ENCODE measurements around the gene UQCRC2. TPM values are rescaled to one million over a fixed set of nuclear protein-coding genes. Genes with fewer than 3 reads are reported as not detected.
"Not testable (repeated sequence)": the region's sequence is repeated elsewhere in the genome, so short reads cannot be mapped to it uniquely, and the experiment has no call there.

Gene UQCRC2
- 170 TPM for total RNA-seq
- long read RNA-seq, transcript UQCRC2-201 (14 exons, 2,615 nt): major isoform, 143 of 168 reads
- long read RNA-seq, partial matches to known transcripts: 11 of 168 reads
- long read RNA-seq, other reads (novel, unspliced or antisense): 10 of 168 reads

GRCh38 chr16:21952793-21953540 lies at the start of gene UQCRC2:
TSS of gene UQCRC2 (plus strand) at chr16:21953361. CDS start at chr16:21953424, 63 bp downstream.
- TF ChIP-seq, protein P1, sequence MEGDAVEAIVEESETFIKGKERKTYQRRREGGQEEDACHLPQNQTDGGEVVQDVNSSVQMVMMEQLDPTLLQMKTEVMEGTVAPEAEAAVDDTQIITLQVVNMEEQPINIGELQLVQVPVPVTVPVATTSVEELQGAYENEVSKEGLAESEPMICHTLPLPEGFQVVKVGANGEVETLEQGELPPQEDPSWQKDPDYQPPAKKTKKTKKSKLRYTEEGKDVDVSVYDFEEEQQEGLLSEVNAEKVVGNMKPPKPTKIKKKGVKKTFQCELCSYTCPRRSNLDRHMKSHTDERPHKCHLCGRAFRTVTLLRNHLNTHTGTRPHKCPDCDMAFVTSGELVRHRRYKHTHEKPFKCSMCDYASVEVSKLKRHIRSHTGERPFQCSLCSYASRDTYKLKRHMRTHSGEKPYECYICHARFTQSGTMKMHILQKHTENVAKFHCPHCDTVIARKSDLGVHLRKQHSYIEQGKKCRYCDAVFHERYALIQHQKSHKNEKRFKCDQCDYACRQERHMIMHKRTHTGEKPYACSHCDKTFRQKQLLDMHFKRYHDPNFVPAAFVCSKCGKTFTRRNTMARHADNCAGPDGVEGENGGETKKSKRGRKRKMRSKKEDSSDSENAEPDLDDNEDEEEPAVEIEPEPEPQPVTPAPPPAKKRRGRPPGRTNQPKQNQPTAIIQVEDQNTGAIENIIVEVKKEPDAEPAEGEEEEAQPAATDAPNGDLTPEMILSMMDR (IDR thresholded peaks at IDR 0.05): no peak
- DNase-seq (peak; percentile 93), ATAC-seq (peak; percentile 97 to 99)
- intact Hi-C loops (cut with DNase I): no loop called here
- peak within 1 kb of the TSS; percentile 82 for H3K4me3 ChIP-seq
- H3K36me3 ChIP-seq: peaks cover 23% of the 10 kb centered on the region
- no peaks in the 10 kb centered on the region for H3K27me3 ChIP-seq (ENCODE audit: low read depth)
- H3K27ac ChIP-seq: peak within 1 kb of the TSS; percentile 92
- H3K9me3 ChIP-seq: no peaks in the 10 kb centered on the region
- peaks cover 48% of the 10 kb centered on the region for H3K4me1 ChIP-seq

GRCh38 chr16:21932650-21933049 lies 20.5 kb upstream of the UQCRC2 start:
- intact Hi-C loops (cut with DNase I); DNase-seq; H3K4me1 ChIP-seq; ATAC-seq; H3K27ac ChIP-seq; H3K4me3 ChIP-seq; H3K36me3 ChIP-seq; H3K27me3 ChIP-seq (ENCODE audit: low read depth); H3K9me3 ChIP-seq: not testable (repeated sequence)

- intact Hi-C loops (cut with DNase I); ATAC-seq: not testable (repeated sequence)
Observed at GRCh38 chr16:21933316-21933715, 19.8 kb upstream of the UQCRC2 start.

GRCh38 chr16:21933790-21934189 lies 19.4 kb upstream of the UQCRC2 start:
- H3K4me3 ChIP-seq; H3K9me3 ChIP-seq; H3K36me3 ChIP-seq; DNase-seq; intact Hi-C loops (cut with DNase I); H3K27me3 ChIP-seq (ENCODE audit: low read depth); ATAC-seq; H3K27ac ChIP-seq; H3K4me1 ChIP-seq: not testable (repeated sequence)

More at GRCh38 chr16:21933316-21933715, 19.8 kb upstream of the UQCRC2 start:
- H3K36me3 ChIP-seq; H3K9me3 ChIP-seq; H3K4me3 ChIP-seq; H3K27me3 ChIP-seq (ENCODE audit: low read depth); H3K4me1 ChIP-seq; DNase-seq; H3K27ac ChIP-seq: not testable (repeated sequence)

DNA sequence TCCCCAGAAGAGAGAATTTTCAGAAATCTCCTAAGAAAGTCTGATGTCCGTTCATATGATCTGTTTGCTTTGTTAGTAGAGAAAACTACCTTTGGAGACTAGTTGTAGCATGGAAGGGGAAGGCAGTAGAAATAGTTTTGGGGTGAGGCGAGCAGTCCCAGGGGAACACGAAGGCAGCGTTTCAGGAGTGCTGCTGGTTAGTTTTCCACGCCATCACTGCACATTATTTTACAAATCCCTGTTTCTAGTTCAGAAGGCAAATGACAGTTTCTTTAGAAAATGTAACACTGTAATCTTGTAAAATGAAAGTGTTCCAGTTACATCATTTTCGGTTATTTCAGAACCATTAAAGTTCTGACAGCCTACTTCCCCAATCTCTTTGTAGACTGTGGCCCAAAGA lies 16.9 kb upstream of the UQCRC2 start:
- ATAC-seq; H3K4me3 ChIP-seq; intact Hi-C loops (cut with DNase I); H3K9me3 ChIP-seq; H3K27ac ChIP-seq; H3K4me1 ChIP-seq; H3K36me3 ChIP-seq; DNase-seq; H3K27me3 ChIP-seq (ENCODE audit: low read depth): not testable (repeated sequence)

GRCh38 chr16:21937336-21937829 lies 15.8 kb upstream of the UQCRC2 start:
- TF ChIP-seq, protein P1 (IDR thresholded peaks at IDR 0.05): no peak
- H3K27me3 ChIP-seq (ENCODE audit: low read depth): no peaks in the 10 kb centered on the region
- intact Hi-C loops (cut with DNase I): no loop called here
- H3K36me3 ChIP-seq: no peaks in the 10 kb centered on the region
- no peaks in the 10 kb centered on the region for H3K4me1 ChIP-seq
- no peak overlapping the region for H3K27ac ChIP-seq
- DNase-seq (no peak), ATAC-seq (no peak)
- no peak overlapping the region for H3K4me3 ChIP-seq
- no peaks in the 10 kb centered on the region for H3K9me3 ChIP-seq

DNA sequence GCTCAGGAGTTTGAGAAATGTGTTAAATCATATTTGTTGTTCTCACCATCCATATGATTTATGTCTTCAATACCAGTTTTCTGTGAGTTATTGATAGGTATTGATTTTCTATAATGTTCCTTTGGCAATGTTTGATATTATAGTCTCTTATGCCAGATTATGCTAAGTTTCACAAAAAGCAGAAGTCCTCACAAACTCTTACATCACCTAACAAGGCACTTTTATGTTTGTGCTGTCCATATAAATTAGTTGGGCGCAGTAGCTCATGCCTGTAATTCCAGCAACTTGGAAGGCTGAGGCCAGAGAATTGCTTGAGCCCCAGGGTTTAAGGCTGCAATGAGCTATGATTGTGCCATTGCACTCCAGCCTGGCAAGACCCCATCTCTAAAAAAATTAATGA lies 12.6 kb upstream of the UQCRC2 start:
- H3K4me1 ChIP-seq: no peaks in the 10 kb centered on the region
- H3K27ac ChIP-seq: no peak overlapping the region
- no peaks in the 10 kb centered on the region for H3K27me3 ChIP-seq (ENCODE audit: low read depth)
- no peak for ATAC-seq
- H3K36me3 ChIP-seq: no peaks in the 10 kb centered on the region
- TF ChIP-seq, protein P1 (IDR thresholded peaks at IDR 0.05): no peak
- no peaks in the 10 kb centered on the region for H3K9me3 ChIP-seq
- intact Hi-C loops (cut with DNase I): no loop called here
- DNase-seq: no peak
- H3K4me3 ChIP-seq: no peak overlapping the region
